Hepatocyte (in vitro differentiated cells): ENCODE results near the gene TIPARP. TPM values are rescaled to one million over a fixed set of nuclear protein-coding genes. Genes with fewer than 3 reads are reported as not detected.

Source experiments
- DNase-seq: peaks from one replicate; pipeline ENCODE4 v3.0.0-alpha.2; 2016; ENCODE audit warnings: low spot score
- H2AFZ ChIP-seq: fragments of 200-600 bp; sonication (generic); 2 replicates; pipeline ENCODE4 v1.6.0; 2016; ENCODE audit warnings: antibody characterized with exemption, mild to moderate bottlenecking
- H3K27ac ChIP-seq: fragments of 200-600 bp; sonication (generic); 2 replicates; pipeline ENCODE4 v1.5.1; 2016; ENCODE audit warnings: mild to moderate bottlenecking
- H3K27me3 ChIP-seq: fragments of 200-600 bp; sonication (generic); 2 replicates; pipeline ENCODE4 v1.6.1; 2016
- H3K36me3 ChIP-seq: fragments of 200-600 bp; sonication (generic); replicated peaks from 2 replicates; pipeline ENCODE4 v1.5.1; 2016; ENCODE audit warnings: low read depth; ENCODE audit not compliant: insufficient read depth
- H3K4me1 ChIP-seq: fragments of 200-600 bp; sonication (generic); 2 replicates; pipeline ENCODE4 v1.5.1; 2016; ENCODE audit warnings: mild to moderate bottlenecking, moderate library complexity; ENCODE audit not compliant: insufficient read depth
- H3K4me2 ChIP-seq: fragments of 200-600 bp; sonication (generic); 2 replicates; pipeline ENCODE4 v1.6.0; 2016
- H3K4me3 ChIP-seq: fragments of 200-600 bp; sonication (generic); 2 replicates; pipeline ENCODE4 v1.5.1; 2016; ENCODE audit warnings: mild to moderate bottlenecking
- H3K79me2 ChIP-seq: fragments of 200-600 bp; sonication (generic); 2 replicates; pipeline ENCODE4 v1.6.0; 2017; ENCODE audit warnings: mild to moderate bottlenecking
- H3K9me2 ChIP-seq: fragments of 200-600 bp; sonication (generic); replicated peaks from 2 replicates; pipeline ENCODE4 v1.6.0; 2017; ENCODE audit warnings: mild to moderate bottlenecking; ENCODE audit not compliant: insufficient read depth
- H3K9me3 ChIP-seq: fragments of 200-600 bp; sonication (generic); 2 replicates; pipeline ENCODE4 v1.5.1; 2016; ENCODE audit warnings: low read depth, mild to moderate bottlenecking
- H4K20me1 ChIP-seq: fragments of 200-600 bp; sonication (generic); 2 replicates; pipeline ENCODE4 v1.6.0; 2016; ENCODE audit warnings: mild to moderate bottlenecking; ENCODE audit not compliant: insufficient read depth, poor library complexity, severe bottlenecking
- EZH2 ChIP-seq: fragments of 200-600 bp; sonication (generic); IDR thresholded peaks from 2 replicates; pipeline ENCODE4 v1.6.1; 2016; ENCODE audit warnings: antibody characterized with exemption, mild to moderate bottlenecking, borderline replicate concordance
- EZH2phosphoT487 ChIP-seq: fragments of 200-600 bp; sonication (generic); IDR thresholded peaks from one replicate; pipeline ENCODE4 v1.6.1; 2018; ENCODE audit warnings: antibody characterized with exemption, mild to moderate bottlenecking, low read depth, moderate library complexity; ENCODE audit not compliant: unreplicated experiment, severe bottlenecking
- WGBS: methylation state at CpG from one replicate; pipeline ENCODE4 v1.1.6; 2016; ENCODE audit warnings: low lambda C conversion rate; ENCODE audit errors: missing lambda C conversion rate; 5-methylcytosine and 5-hydroxymethylcytosine counted together
- polyA plus RNA-seq: library from polyadenylated mRNA; unstranded; fragments of >200 nt; fragmentation: Nextera tagmentation; extraction: Ambion mirVana; gene quantifications from 2 replicates; pipeline ENCODE4 v1.2.1, GENCODE V29; 2016
- total RNA-seq: library from RNA; depleted of rRNA; stranded (reverse); fragments of >200 nt; gene quantifications from 2 replicates; pipeline ENCODE4 v1.2.3, GENCODE V29; 2014
- TF ChIP-seq, protein P1 (sequence below): fragments of 200-600 bp; sonication (generic); IDR thresholded peaks from 2 replicates; pipeline ENCODE4 v1.5.1; 2016; ENCODE audit warnings: antibody characterized with exemption, mild to moderate bottlenecking; ENCODE audit not compliant: poor library complexity

The TIPARP gene
- total and polyA plus RNA-seq, 2 experiments from 2014 or later, result 19.9 to 112 TPM

DNA sequence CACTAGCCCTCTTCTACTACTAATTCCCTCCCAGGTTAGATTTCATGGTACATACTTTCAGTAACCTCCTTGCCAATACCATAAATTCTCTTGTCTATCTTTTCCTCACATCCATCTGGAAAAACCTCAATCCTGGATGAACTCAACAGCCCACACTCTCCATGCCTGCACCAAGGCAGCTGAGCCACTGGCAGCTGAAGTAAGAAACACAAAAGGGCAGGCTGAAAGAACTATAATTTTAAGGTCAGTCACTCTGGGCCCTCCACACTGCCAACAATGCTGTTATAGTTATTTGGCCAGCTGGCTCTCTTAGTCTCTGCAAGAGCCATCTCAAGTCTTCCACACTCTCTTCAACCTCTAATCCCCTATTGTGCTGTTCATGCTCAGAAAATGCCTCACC lies 15.1 kb upstream of the TIPARP start:
- Histone ChIP-seq H2AFZ (no peak overlapping the region), H3K4me1 (no peaks in the 10 kb centered on the region), H3K9me2 (no peaks in the 10 kb centered on the region), H3K79me2 (no peaks in the 10 kb centered on the region), H3K9me3 (no peaks in the 10 kb centered on the region), H4K20me1 (no peaks in the 10 kb centered on the region), H3K4me3 (no peak overlapping the region), H3K27me3 (no peaks in the 10 kb centered on the region), H3K36me3 (no peaks in the 10 kb centered on the region), H3K4me2 (no peak overlapping the region), H3K27ac (no peak overlapping the region)
- TF ChIP-seq EZH2phosphoT487, result no peak
- no peak for TF ChIP-seq EZH2
- TF ChIP-seq, protein P1, sequence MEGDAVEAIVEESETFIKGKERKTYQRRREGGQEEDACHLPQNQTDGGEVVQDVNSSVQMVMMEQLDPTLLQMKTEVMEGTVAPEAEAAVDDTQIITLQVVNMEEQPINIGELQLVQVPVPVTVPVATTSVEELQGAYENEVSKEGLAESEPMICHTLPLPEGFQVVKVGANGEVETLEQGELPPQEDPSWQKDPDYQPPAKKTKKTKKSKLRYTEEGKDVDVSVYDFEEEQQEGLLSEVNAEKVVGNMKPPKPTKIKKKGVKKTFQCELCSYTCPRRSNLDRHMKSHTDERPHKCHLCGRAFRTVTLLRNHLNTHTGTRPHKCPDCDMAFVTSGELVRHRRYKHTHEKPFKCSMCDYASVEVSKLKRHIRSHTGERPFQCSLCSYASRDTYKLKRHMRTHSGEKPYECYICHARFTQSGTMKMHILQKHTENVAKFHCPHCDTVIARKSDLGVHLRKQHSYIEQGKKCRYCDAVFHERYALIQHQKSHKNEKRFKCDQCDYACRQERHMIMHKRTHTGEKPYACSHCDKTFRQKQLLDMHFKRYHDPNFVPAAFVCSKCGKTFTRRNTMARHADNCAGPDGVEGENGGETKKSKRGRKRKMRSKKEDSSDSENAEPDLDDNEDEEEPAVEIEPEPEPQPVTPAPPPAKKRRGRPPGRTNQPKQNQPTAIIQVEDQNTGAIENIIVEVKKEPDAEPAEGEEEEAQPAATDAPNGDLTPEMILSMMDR, result no peak
- no peak for DNase-seq

- H3K4me1 ChIP-seq, result no peaks in the 10 kb centered on the region
- WGBS, result 92% methylated on average over 2 of the region's 2 CpGs
- H4K20me1 ChIP-seq, result no peaks in the 10 kb centered on the region
- no peaks in the 10 kb centered on the region for H3K9me3 ChIP-seq
- no peaks in the 10 kb centered on the region for H3K36me3 ChIP-seq
- H2AFZ ChIP-seq, result no peak overlapping the region
- no peaks in the 10 kb centered on the region for H3K79me2 ChIP-seq
- no peak overlapping the region for H3K4me2 ChIP-seq
- H3K27me3 ChIP-seq, result no peaks in the 10 kb centered on the region
- H3K4me3 ChIP-seq, result no peak overlapping the region
- TF ChIP-seq EZH2phosphoT487 (no peak), EZH2 (no peak)
- TF ChIP-seq, protein P1, result no peak
- H3K9me2 ChIP-seq, result no peaks in the 10 kb centered on the region
- H3K27ac ChIP-seq, result no peak overlapping the region
- no peak for DNase-seq
These were observed 13.2 kb upstream of the TIPARP start for GRCh38 chr3:156661155-156661554.

DNA sequence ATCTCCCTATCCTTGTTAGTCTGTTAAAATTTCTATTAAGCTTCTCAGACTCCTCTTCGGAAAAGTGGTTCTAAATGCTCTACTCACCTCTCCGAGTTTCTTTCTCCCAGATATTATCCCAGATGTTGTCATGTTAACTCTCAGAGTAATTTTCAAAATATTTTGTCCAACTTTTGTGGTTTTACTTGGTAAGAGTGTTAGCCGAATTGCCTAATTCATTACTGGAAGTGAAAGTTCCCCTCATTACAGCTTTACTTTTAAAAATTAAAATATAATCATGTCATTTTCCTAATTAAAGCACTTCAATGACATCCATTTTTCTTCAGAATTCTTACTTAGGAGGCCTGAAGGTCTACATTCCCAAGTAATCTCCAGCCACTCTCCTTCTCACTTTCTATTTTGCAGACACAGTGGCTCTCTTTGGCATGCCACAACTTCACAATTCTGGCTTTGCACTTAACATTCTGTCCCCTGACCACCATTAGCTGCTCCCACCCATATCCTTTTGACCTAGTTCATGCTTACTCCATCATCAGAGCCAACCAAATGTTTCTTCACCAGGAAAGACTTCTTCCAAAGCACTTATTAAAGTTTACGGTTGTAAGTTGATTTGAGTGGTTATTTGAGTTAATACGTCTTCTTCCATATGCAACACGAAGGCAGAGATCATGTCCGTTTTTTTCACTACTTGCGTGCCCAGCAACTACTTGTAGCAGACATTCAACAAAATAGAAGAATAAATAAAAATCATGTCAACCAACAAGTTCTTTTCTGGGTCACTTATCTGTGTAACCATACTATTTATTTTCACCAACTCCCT lies 10.2 kb upstream of the TIPARP start:
- 87% methylated on average over 8 of the region's 8 CpGs for WGBS
- no peaks in the 10 kb centered on the region for H3K9me2 ChIP-seq
- no peaks in the 10 kb centered on the region for H3K36me3 ChIP-seq
- no peaks in the 10 kb centered on the region for H3K27me3 ChIP-seq
- no peaks in the 10 kb centered on the region for H3K9me3 ChIP-seq
- no peaks in the 10 kb centered on the region for H3K79me2 ChIP-seq
- no peak for DNase-seq
- H4K20me1 ChIP-seq, result no peaks in the 10 kb centered on the region
- H3K4me3 ChIP-seq, result no peak overlapping the region
- no peak for TF ChIP-seq EZH2phosphoT487
- TF ChIP-seq, protein P1, result no peak
- TF ChIP-seq EZH2, result no peak
- H3K4me1 ChIP-seq, result peaks cover 9% of the 10 kb centered on the region
- H3K27ac ChIP-seq, result no peak overlapping the region
- H3K4me2 ChIP-seq, result no peak overlapping the region
- no peak overlapping the region for H2AFZ ChIP-seq

DNA sequence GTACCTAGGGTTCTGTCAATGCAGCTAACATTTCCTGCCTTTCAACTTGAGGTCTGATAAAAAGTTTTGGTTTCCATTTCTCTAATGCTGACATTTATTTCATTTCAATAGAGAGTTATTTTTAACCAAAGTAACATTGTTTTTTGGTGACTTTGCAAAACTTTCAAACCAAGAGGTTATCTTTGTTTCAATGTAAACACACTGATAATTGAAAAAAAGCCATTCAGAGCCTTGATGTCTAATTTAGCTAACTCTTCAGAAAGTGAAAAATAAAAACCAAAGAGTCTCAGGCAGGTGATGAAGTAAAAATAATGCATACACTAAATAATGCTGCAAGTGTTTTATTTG lies 9.6 kb upstream of the TIPARP start:
- no peaks in the 10 kb centered on the region for H3K27me3 ChIP-seq
- no peak overlapping the region for H3K4me3 ChIP-seq
- H3K9me2 ChIP-seq, result no peaks in the 10 kb centered on the region
- TF ChIP-seq EZH2phosphoT487 (no peak), EZH2 (no peak)
- TF ChIP-seq, protein P1, result no peak
- no peaks in the 10 kb centered on the region for H3K79me2 ChIP-seq
- H3K4me2 ChIP-seq, result no peak overlapping the region
- DNase-seq, result no peak
- H3K9me3 ChIP-seq, result no peaks in the 10 kb centered on the region
- H3K27ac ChIP-seq, result no peak overlapping the region
- H2AFZ ChIP-seq, result no peak overlapping the region
- no peaks in the 10 kb centered on the region for H3K36me3 ChIP-seq
- no peaks in the 10 kb centered on the region for H4K20me1 ChIP-seq
- peaks cover 9% of the 10 kb centered on the region for H3K4me1 ChIP-seq
